HepG2 (cell line): Measurements from ENCODE around the gene LRRFIP2. TPM values are rescaled to one million over a fixed set of nuclear protein-coding genes. Genes with fewer than 3 reads are reported as not detected.

Experiments used
- ATAC-seq: fragments of 200-7000 bp; cut with Tn5 transposase; 3 replicates; pipeline ENCODE4 v1.9.1; 2020; ENCODE audit warnings: mild to moderate bottlenecking, moderate library complexity
- BruUV-seq: library from RNA; stranded (reverse); fragments of 400-500 nt; replicated peaks from 2 replicates; lab custom pipeline; 2021; lab: Mats Ljungman, UMichigan
- CTCF ChIA-PET: fragments of 300-600 bp; formaldehyde crosslinking; extraction: SDS; loops from one replicate; lab custom pipeline; 2021; ENCODE audit warnings: low total read pairs, inconsistent platforms, low intra/inter-chr PET ratio; lab: Yijun Ruan, JAX
- POLR2A ChIA-PET: fragments of 350-600 bp; sonication (Branson Sonifier 250); formaldehyde crosslinking; loops from one replicate; lab custom pipeline; 2020; ENCODE audit warnings: antibody characterized with exemption, inconsistent platforms; lab: Yijun Ruan, JAX
- DNase-seq: peaks from one replicate; pipeline ENCODE4 v3.0.0-alpha.2; 2015; ENCODE audit warnings: low spot score
- FAIRE-seq: peaks from 3 replicates; lab custom pipeline; 2011; peaks lifted over from hg19 to GRCh38; lab: Jason Lieb, UNC
- H2AFZ ChIP-seq: one replicate; pipeline ENCODE4 v1.6.1; 2011; ENCODE audit warnings: low read length, inconsistent platforms
- H3K27ac ChIP-seq: fragments of 300-600 bp; 3 replicates; pipeline ENCODE4 v1.8.0; 2011; ENCODE audit warnings: mixed run types, mild to moderate bottlenecking, mixed read lengths, low read length, inconsistent platforms; ENCODE audit not compliant: insufficient read depth; ENCODE audit errors: extremely low read length
- H3K27me3 ChIP-seq, 2 experiments: fragments of 200-600 bp in 1 of 2; 2 replicates in 1 of 2; 3 replicates in 1 of 2; pipeline versions ENCODE4 v1.6.0 to v1.8.0; 2011; ENCODE audit warnings: low read length in 2 of 2, mild to moderate bottlenecking in 2 of 2, moderate library complexity in 2 of 2, inconsistent platforms in 1 of 2; ENCODE audit not compliant: insufficient read depth in 2 of 2, control insufficient read depth in 1 of 2
- H3K36me3 ChIP-seq, 2 experiments: fragments of 200-600 bp in 1 of 2; replicated peaks in 1 of 2; 2 replicates in 1 of 2; 3 replicates in 1 of 2; pipeline versions ENCODE4 v1.5.1 to v1.8.0; 2011; ENCODE audit warnings: low read length in 2 of 2, inconsistent platforms in 1 of 2; ENCODE audit not compliant: insufficient read depth in 2 of 2, control insufficient read depth in 1 of 2
- H3K4me1 ChIP-seq: 2 replicates; pipeline ENCODE4 v1.5.1; 2012; ENCODE audit warnings: low read length, inconsistent platforms; ENCODE audit not compliant: insufficient read depth
- H3K4me2 ChIP-seq: 2 replicates; pipeline ENCODE4 v1.6.0; 2011; ENCODE audit warnings: low read depth, low read length, inconsistent platforms
- H3K4me3 ChIP-seq, 3 experiments: fragments of 200-600 bp in 1 of 3; sonication (generic), shearing (Covaris generic) in 1 of 3; replicated peaks in 1 of 3; 2 replicates each; pipeline ENCODE4 v1.5.1; 2011 to 2016; ENCODE audit warnings: low read length in 3 of 3, inconsistent platforms in 2 of 3, low read depth in 2 of 3, mild to moderate bottlenecking in 2 of 3, control low read depth in 1 of 3, mixed read lengths in 1 of 3; ENCODE audit not compliant: insufficient read depth in 1 of 3
- H3K79me2 ChIP-seq: one replicate; pipeline ENCODE4 v1.6.1; 2011; ENCODE audit warnings: low read length, inconsistent platforms; ENCODE audit not compliant: insufficient read depth
- H3K9ac ChIP-seq: 2 replicates; pipeline ENCODE4 v1.6.0; 2011; ENCODE audit warnings: mild to moderate bottlenecking, low read depth, low read length, inconsistent platforms; ENCODE audit not compliant: insufficient read depth
- H3K9me3 ChIP-seq: 2 replicates; pipeline ENCODE4 v1.5.1; 2012; ENCODE audit warnings: mild to moderate bottlenecking, low read length
- H4K20me1 ChIP-seq: 2 replicates; pipeline ENCODE4 v1.6.0; 2011; ENCODE audit warnings: inconsistent platforms, mild to moderate bottlenecking, low read length, moderate library complexity; ENCODE audit not compliant: insufficient read depth
- CEBPG ChIP-seq: IDR thresholded peaks from 2 replicates; pipeline ENCODE4 v1.6.1; 2016
- FOSL1 ChIP-seq: sonication (generic); formaldehyde crosslinking; IDR thresholded peaks from 2 replicates; pipeline ENCODE4 v1.9.0; 2021; ENCODE audit warnings: missing genetic modification reagents, borderline replicate concordance
- HMGA1 ChIP-seq: sonication (generic); formaldehyde crosslinking; conservative IDR thresholded peaks from 2 replicates; pipeline ENCODE4 v1.4.0; 2020; ENCODE audit warnings: missing genetic modification reagents
- SIN3A ChIP-seq: IDR thresholded peaks from 2 replicates; pipeline ENCODE4 v1.6.1; 2011; ENCODE audit warnings: low read depth, mild to moderate bottlenecking, control low read depth, low read length, borderline replicate concordance
- ZNF292 ChIP-seq: sonication (generic); formaldehyde crosslinking; IDR thresholded peaks from 2 replicates; pipeline ENCODE4 v1.8.1; 2022; ENCODE audit warnings: mild to moderate bottlenecking, low read depth, missing genetic modification reagents, borderline replicate concordance
- ZNF501 ChIP-seq: sonication (generic); formaldehyde crosslinking; IDR thresholded peaks from 2 replicates; pipeline ENCODE4 v1.5.1; 2020; ENCODE audit warnings: mild to moderate bottlenecking, moderate library complexity, missing genetic modification reagents
- ZNF558 ChIP-seq: sonication (generic); formaldehyde crosslinking; IDR thresholded peaks from 2 replicates; pipeline ENCODE4 v1.9.0; 2022; ENCODE audit warnings: mild to moderate bottlenecking, missing genetic modification reagents, borderline replicate concordance
- WGBS: methylation state at CpG from one replicate; pipeline ENCODE4 v1.1.6; 2017; ENCODE audit warnings: low lambda C conversion rate; 5-methylcytosine and 5-hydroxymethylcytosine counted together
- in situ Hi-C: cut with HindIII; loops from 2 replicates; pipeline ENCODE4 v1.10.0; 2017; ENCODE audit warnings: low pct_unique_long_range_greater_than_20kb; ENCODE audit not compliant: extremely low pct_ligation_motif_present
- intact Hi-C: fragments of 100-400 bp; cut with micrococcal nuclease; formaldehyde crosslinking; loops from one replicate; pipeline ENCODE4 v1.10.0; 2022; ENCODE audit not compliant: unreplicated experiment
- polyA plus RNA-seq, 8 experiments: library from polyadenylated mRNA; depleted of rRNA in 3 of 8; stranded (reverse) in 7 of 8; unstranded in 1 of 8; fragments of >200 nt; fragmentation: Illumina TruSeq in 4 of 8; extraction: Trizol in 4 of 8; gene quantifications; 2 replicates each; pipeline versions ENCODE4 v1.2.1 to v1.2.3, GENCODE V29; 2011 to 2016; ENCODE audit warnings: low read depth in 4 of 8, missing spikeins in 1 of 8, mixed read lengths in 1 of 8; ENCODE audit not compliant: insufficient read depth in 1 of 8
- total RNA-seq, 5 experiments: library from RNA; depleted of rRNA; stranded (reverse); fragments of >200 nt; fragmentation: Illumina TruSeq; extraction: Trizol; gene quantifications; 2 replicates each; pipeline ENCODE4 v1.2.3, GENCODE V29; 2016; ENCODE audit warnings: low read depth in 1 of 5
- TF ChIP-seq, protein P1 (sequence below): IDR thresholded peaks from 2 replicates; pipeline ENCODE4 v1.6.1; 2016
- TF ChIP-seq, protein P2 (sequence below): sonication (generic); IDR thresholded peaks from 2 replicates; pipeline ENCODE4 v1.6.1; 2016; ENCODE audit warnings: low read depth, borderline replicate concordance
- TF ChIP-seq, protein P3 (sequence below): sonication (generic); formaldehyde crosslinking; IDR thresholded peaks from 2 replicates; pipeline ENCODE4 v1.4.0; 2020; ENCODE audit warnings: missing genetic modification reagents, mild to moderate bottlenecking, borderline replicate concordance
- TF ChIP-seq, protein P4 (sequence below): sonication (generic); formaldehyde crosslinking; IDR thresholded peaks from 2 replicates; pipeline ENCODE4 v1.4.0; 2020; ENCODE audit warnings: mild to moderate bottlenecking, missing genetic modification reagents

The LRRFIP2 gene
- total and polyA plus RNA-seq, 2 of the 13 experiments (the other 11 are each of a cell fraction or from before 2014, with no cell fraction given), result 13.5 to 32.2 TPM

DNA sequence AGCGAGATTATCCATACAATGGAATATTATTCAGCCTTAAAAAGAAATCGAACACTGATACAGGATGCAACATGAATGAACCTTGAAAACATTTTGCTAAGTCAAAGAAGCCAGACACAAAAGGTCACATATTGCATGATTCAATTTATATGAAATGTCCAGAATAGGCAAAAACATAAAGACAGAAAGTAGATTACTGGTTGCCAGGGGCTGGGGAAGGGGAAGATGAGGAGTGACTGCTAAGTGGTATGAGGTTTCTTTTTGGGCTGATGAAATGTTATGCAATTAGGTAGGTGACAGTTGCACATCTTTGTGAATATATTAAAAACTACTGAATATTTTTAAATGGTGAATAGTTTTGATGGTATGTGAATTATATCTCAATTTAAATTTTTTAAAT lies 38.3 kb downstream of the LRRFIP2 start:
- Histone ChIP-seq H3K4me2 (no peak overlapping the region), H4K20me1 (no peaks in the 10 kb centered on the region), H3K4me3 (no peak overlapping the region), H2AFZ (no peak overlapping the region), H3K9me3 (no peaks in the 10 kb centered on the region), H3K27ac (no peak overlapping the region), H3K27me3 (no peaks in the 10 kb centered on the region), H3K9ac (no peak overlapping the region), H3K4me1 (peaks cover 29% of the 10 kb centered on the region), H3K79me2 (peaks cover 9% of the 10 kb centered on the region), H3K36me3 (no peaks in the 10 kb centered on the region)
- TF ChIP-seq CEBPG (CRISPR knock-in tag), result no peak
- no peak for TF ChIP-seq FOSL1
- TF ChIP-seq, protein P1, sequence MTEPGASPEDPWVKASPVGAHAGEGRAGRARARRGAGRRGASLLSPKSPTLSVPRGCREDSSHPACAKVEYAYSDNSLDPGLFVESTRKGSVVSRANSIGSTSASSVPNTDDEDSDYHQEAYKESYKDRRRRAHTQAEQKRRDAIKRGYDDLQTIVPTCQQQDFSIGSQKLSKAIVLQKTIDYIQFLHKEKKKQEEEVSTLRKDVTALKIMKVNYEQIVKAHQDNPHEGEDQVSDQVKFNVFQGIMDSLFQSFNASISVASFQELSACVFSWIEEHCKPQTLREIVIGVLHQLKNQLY (CRISPR knock-in tag), result no peak
- TF ChIP-seq ZNF501 (CRISPR knock-in tag), result no peak
- TF ChIP-seq, protein P2, sequence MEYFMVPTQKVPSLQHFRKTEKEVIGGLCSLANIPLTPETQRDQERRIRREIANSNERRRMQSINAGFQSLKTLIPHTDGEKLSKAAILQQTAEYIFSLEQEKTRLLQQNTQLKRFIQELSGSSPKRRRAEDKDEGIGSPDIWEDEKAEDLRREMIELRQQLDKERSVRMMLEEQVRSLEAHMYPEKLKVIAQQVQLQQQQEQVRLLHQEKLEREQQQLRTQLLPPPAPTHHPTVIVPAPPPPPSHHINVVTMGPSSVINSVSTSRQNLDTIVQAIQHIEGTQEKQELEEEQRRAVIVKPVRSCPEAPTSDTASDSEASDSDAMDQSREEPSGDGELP, result no peak
- no peak for TF ChIP-seq SIN3A
- no peak for TF ChIP-seq ZNF292 (CRISPR knock-in tag)
- TF ChIP-seq, protein P3, sequence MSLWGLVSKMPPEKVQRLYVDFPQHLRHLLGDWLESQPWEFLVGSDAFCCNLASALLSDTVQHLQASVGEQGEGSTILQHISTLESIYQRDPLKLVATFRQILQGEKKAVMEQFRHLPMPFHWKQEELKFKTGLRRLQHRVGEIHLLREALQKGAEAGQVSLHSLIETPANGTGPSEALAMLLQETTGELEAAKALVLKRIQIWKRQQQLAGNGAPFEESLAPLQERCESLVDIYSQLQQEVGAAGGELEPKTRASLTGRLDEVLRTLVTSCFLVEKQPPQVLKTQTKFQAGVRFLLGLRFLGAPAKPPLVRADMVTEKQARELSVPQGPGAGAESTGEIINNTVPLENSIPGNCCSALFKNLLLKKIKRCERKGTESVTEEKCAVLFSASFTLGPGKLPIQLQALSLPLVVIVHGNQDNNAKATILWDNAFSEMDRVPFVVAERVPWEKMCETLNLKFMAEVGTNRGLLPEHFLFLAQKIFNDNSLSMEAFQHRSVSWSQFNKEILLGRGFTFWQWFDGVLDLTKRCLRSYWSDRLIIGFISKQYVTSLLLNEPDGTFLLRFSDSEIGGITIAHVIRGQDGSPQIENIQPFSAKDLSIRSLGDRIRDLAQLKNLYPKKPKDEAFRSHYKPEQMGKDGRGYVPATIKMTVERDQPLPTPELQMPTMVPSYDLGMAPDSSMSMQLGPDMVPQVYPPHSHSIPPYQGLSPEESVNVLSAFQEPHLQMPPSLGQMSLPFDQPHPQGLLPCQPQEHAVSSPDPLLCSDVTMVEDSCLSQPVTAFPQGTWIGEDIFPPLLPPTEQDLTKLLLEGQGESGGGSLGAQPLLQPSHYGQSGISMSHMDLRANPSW (CRISPR knock-in tag), result no peak
- TF ChIP-seq ZNF558 (CRISPR knock-in tag), result no peak
- no peak for TF ChIP-seq HMGA1
- TF ChIP-seq, protein P4, sequence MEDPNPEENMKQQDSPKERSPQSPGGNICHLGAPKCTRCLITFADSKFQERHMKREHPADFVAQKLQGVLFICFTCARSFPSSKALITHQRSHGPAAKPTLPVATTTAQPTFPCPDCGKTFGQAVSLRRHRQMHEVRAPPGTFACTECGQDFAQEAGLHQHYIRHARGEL, result no peak
- 98% methylated on average over 2 of the region's 2 CpGs for WGBS
- no peak for ATAC-seq
- DNase-seq, result no peak
- BruUV-seq, result no TSS peak
- ChIA-PET POLR2A (no interaction called here), CTCF (no interaction called here)
- in situ Hi-C loops, result no loop called here
- peak; percentile 44 for FAIRE-seq
- intact Hi-C loops, result no loop called here
